Endothelial cell of umbilical vein (primary cell): ENCODE data around the gene PRMT9. TPM values are rescaled to one million over a fixed set of nuclear protein-coding genes. Genes with fewer than 3 reads are reported as not detected.

Experiments used
- BruUV-seq: library from RNA; stranded (reverse); fragments of 400-500 nt; replicated peaks from 2 replicates; lab custom pipeline; 2021; lab: Mats Ljungman, UMichigan
- CTCF ChIA-PET: fragments of 300-600, 350-600 bp; sonication (Branson Sonifier 250); formaldehyde crosslinking; loops from one replicate; lab custom pipeline; 2021; ENCODE audit warnings: antibody characterized with exemption, inconsistent platforms; lab: Charles Lee
- POLR2A ChIA-PET: fragments of 300-600, 350-600 bp; sonication (Branson Sonifier 250); formaldehyde crosslinking; loops from one replicate; lab custom pipeline; 2021; ENCODE audit warnings: antibody characterized with exemption, inconsistent platforms; lab: Charles Lee
- DNase-seq: peaks from one replicate; pipeline ENCODE4 v3.0.0-alpha.2; 2011; ENCODE audit warnings: low read depth, low spot score
- FAIRE-seq: peaks from 2 replicates; lab custom pipeline; 2011; peaks lifted over from hg19 to GRCh38; lab: Jason Lieb, UNC
- H2AFZ ChIP-seq: 2 replicates; pipeline ENCODE4 v1.6.0; 2012; ENCODE audit warnings: low read depth, low read length, control low read depth, inconsistent platforms
- H3K27ac ChIP-seq: 2 replicates; pipeline ENCODE4 v1.5.1; 2011; ENCODE audit warnings: low read depth, mild to moderate bottlenecking, control low read depth, low read length, moderate library complexity; ENCODE audit not compliant: insufficient read depth
- H3K27me3 ChIP-seq, 2 experiments: 2 replicates each; pipeline versions ENCODE4 v1.6.0 to v1.6.1; 2011; ENCODE audit warnings: low read length in 2 of 2, mixed read lengths in 1 of 2; ENCODE audit not compliant: control insufficient read depth in 2 of 2, insufficient read depth in 2 of 2
- H3K36me3 ChIP-seq, 2 experiments: 2 replicates in 1 of 2; 3 replicates in 1 of 2; pipeline ENCODE4 v1.5.1; 2011; ENCODE audit warnings: low read length in 2 of 2, mild to moderate bottlenecking in 1 of 2, moderate library complexity in 1 of 2; ENCODE audit not compliant: control insufficient read depth in 2 of 2, insufficient read depth in 2 of 2; ENCODE audit errors: extremely low read depth in 1 of 2
- H3K4me1 ChIP-seq: 3 replicates; pipeline ENCODE4 v1.5.1; 2011; ENCODE audit warnings: mild to moderate bottlenecking, low read length; ENCODE audit not compliant: control insufficient read depth, insufficient read depth; ENCODE audit errors: extremely low read depth
- H3K4me2 ChIP-seq: 2 replicates; pipeline ENCODE4 v1.6.1; 2011; ENCODE audit warnings: low read length, control low read depth, mixed read lengths; ENCODE audit not compliant: insufficient read depth
- H3K4me3 ChIP-seq, 3 experiments: fragments of 200-600 bp in 1 of 3; sonication (generic), shearing (Covaris generic) in 1 of 3; replicated peaks in 1 of 3; 2 replicates each; pipeline ENCODE4 v1.5.1; 2011 to 2016; ENCODE audit warnings: control low read depth in 3 of 3, low read length in 3 of 3, mild to moderate bottlenecking in 2 of 3, inconsistent platforms in 1 of 3, low read depth in 1 of 3, moderate library complexity in 1 of 3; ENCODE audit not compliant: insufficient read depth in 1 of 3
- H3K79me2 ChIP-seq: 2 replicates; pipeline ENCODE4 v1.6.0; 2012; ENCODE audit warnings: low read length, inconsistent platforms; ENCODE audit not compliant: control insufficient read depth, insufficient read depth
- H3K9ac ChIP-seq: replicated peaks from 2 replicates; pipeline ENCODE3; 2011; ENCODE audit warnings: low read length, control low read depth; ENCODE audit not compliant: insufficient read depth; ENCODE audit errors: extremely low read depth
- H3K9me1 ChIP-seq: replicated peaks from 3 replicates; pipeline ENCODE4 v1.6.0; 2011; ENCODE audit warnings: mild to moderate bottlenecking, low read length; ENCODE audit not compliant: control insufficient read depth, insufficient read depth; ENCODE audit errors: extremely low read depth
- H3K9me3 ChIP-seq: replicated peaks from 2 replicates; pipeline ENCODE4 v1.5.1; 2012; ENCODE audit warnings: low read length, inconsistent platforms; ENCODE audit not compliant: control insufficient read depth, insufficient read depth
- H4K20me1 ChIP-seq: replicated peaks from 2 replicates; pipeline ENCODE3; 2011; ENCODE audit warnings: mild to moderate bottlenecking, low read length; ENCODE audit not compliant: control insufficient read depth, insufficient read depth; ENCODE audit errors: extremely low read depth
- CTCF ChIP-seq, 2 donors: IDR thresholded peaks; 1 replicate in 1 of 2; 2 replicates in 1 of 2; pipeline ENCODE4 v1.5.1; 2011; ENCODE audit warnings: low read length in 2 of 2, mild to moderate bottlenecking in 2 of 2, moderate library complexity in 2 of 2, control low read depth in 1 of 2, inconsistent platforms in 1 of 2, low read depth in 1 of 2; ENCODE audit not compliant: insufficient read depth in 1 of 2; ENCODE audit errors: extremely low read depth in 1 of 2
- EZH2 ChIP-seq: IDR thresholded peaks from 2 replicates; pipeline ENCODE4 v1.6.1; 2012; ENCODE audit warnings: borderline replicate concordance, low read depth, mild to moderate bottlenecking, moderate library complexity, low read length, inconsistent platforms; ENCODE audit not compliant: severe bottlenecking
- JUN ChIP-seq: IDR thresholded peaks from 2 replicates; pipeline ENCODE4 v1.6.1; 2011; ENCODE audit warnings: borderline replicate concordance, low read depth; ENCODE audit not compliant: insufficient read length, insufficient read depth
- POLR2A ChIP-seq: IDR thresholded peaks from 2 replicates; pipeline ENCODE4 v1.6.1; 2012; ENCODE audit warnings: low read depth, mild to moderate bottlenecking, control low read depth, low read length
- POLR2AphosphoS5 ChIP-seq: IDR thresholded peaks from 2 replicates; pipeline ENCODE4 v1.6.1; 2012; ENCODE audit warnings: low read depth, mild to moderate bottlenecking, control low read depth, low read length, moderate library complexity; ENCODE audit not compliant: insufficient read depth
- dilution Hi-C: fragments of 300-500 bp; cut with MboI; formaldehyde crosslinking; loops from one replicate; pipeline ENCODE4 v1.15.0; 2019; ENCODE audit warnings: low sequenced_read_pairs; ENCODE audit not compliant: extremely low pct_ligation_motif_present
- intact Hi-C: fragments of 100-400 bp; cut with micrococcal nuclease; formaldehyde crosslinking; loops from one replicate; pipeline ENCODE4 v1.10.0; 2022
- polyA plus RNA-seq, 4 experiments: library from polyadenylated mRNA; depleted of rRNA in 3 of 4; stranded (reverse) in 3 of 4; unstranded in 1 of 4; fragments of >200 nt; gene quantifications; 2 replicates each; pipeline versions ENCODE4 v1.2.1 to v1.2.3, GENCODE V29; 2011 to 2012; ENCODE audit warnings: missing spikeins in 1 of 4
- total RNA-seq: library from RNA; stranded (reverse); gene quantifications from 2 replicates; pipeline ENCODE4 v1.2.3, GENCODE V29; 2021

Gene PRMT9
- total and polyA plus RNA-seq, 2 donors (not counting 3 experiments of a cell fraction or from before 2014, with no cell fraction given): 3.2 to 9.0 TPM

- dilution Hi-C loops (no loop called here), intact Hi-C loops (no loop called here)
- TF ChIP-seq POLR2AphosphoS5 (no peak), CTCF (IDR thresholded peaks at IDR 0.05; ENCODE audit: extremely low read depth in 1 of 2, insufficient read depth in 1 of 2, low read depth in 1 of 2, low read length in 2 of 2) (no peak), EZH2 (no peak), POLR2A (no peak)
- Histone ChIP-seq H3K4me3 (no peak overlapping the region), H3K27me3 (peaks cover 0 to 3% of the 10 kb centered on the region in 2 experiments), H2AFZ (no peak overlapping the region), H3K9me1 (no peaks in the 10 kb centered on the region), H3K9ac (no peak overlapping the region), H3K4me2 (no peak overlapping the region), H3K27ac (no peak overlapping the region), H3K36me3 (no peaks in the 10 kb centered on the region), H3K79me2 (no peaks in the 10 kb centered on the region), H4K20me1 (no peaks in the 10 kb centered on the region), H3K4me1 (no peaks in the 10 kb centered on the region), H3K9me3 (no peaks in the 10 kb centered on the region)
- ChIA-PET POLR2A (no interaction called here), CTCF (interaction anchor here (0.6 to 7.6 kb wide), 21 partner anchors 10 to 573 kb away, joined by 3 to 233 read pairs (median 21); no protein-coding TSS in a partner anchor)
- DNase-seq: no peak
- FAIRE-seq: no peak
- BruUV-seq: no TSS peak
These were observed 92.9 kb downstream of the PRMT9 start for GRCh38 chr4:147591106-147591505.

GRCh38 chr4:147590249-147590920 lies 93.6 kb downstream of the PRMT9 start:
- CTCF ChIA-PET: interaction anchor here (0.6 to 5.7 kb wide), 29 partner anchors 9 to 1042 kb away, joined by 3 to 233 read pairs (median 6); no protein-coding TSS in a partner anchor

More at GRCh38 chr4:147590249-147590920, 93.6 kb downstream of the PRMT9 start:
- H3K4me1 ChIP-seq: no peaks in the 10 kb centered on the region
- no peaks in the 10 kb centered on the region for H3K79me2 ChIP-seq
- TF ChIP-seq CTCF (IDR thresholded peaks at IDR 0.05; ENCODE audit: extremely low read depth in 1 of 2, insufficient read depth in 1 of 2, low read depth in 1 of 2, low read length in 2 of 2) (peak; percentile 52 to 53), JUN (no peak)
- no peaks in the 10 kb centered on the region for H4K20me1 ChIP-seq
- no peaks in the 10 kb centered on the region for H3K9me3 ChIP-seq
- POLR2A ChIA-PET: no interaction called here
- H3K27ac ChIP-seq: no peak overlapping the region
- intact Hi-C loops: loop anchor here (1.0 kb wide), 4 partner anchors 71 to 571 kb away; no protein-coding TSS in a partner anchor
- no peak overlapping the region for H3K9ac ChIP-seq
- no TSS peak for BruUV-seq
- H3K27me3 ChIP-seq: peaks cover 0 to 3% of the 10 kb centered on the region in 2 experiments
- peak; percentile 90 for FAIRE-seq
- no peak overlapping the region for H3K4me3 ChIP-seq
- H3K36me3 ChIP-seq: no peaks in the 10 kb centered on the region
- dilution Hi-C loops: no loop called here
- H3K4me2 ChIP-seq: no peak overlapping the region
- peak; percentile 70 for DNase-seq
- H2AFZ ChIP-seq: no peak overlapping the region
- no peaks in the 10 kb centered on the region for H3K9me1 ChIP-seq
